A549 (cell line): ENCODE data around the gene SMARCB1.

Experiments used
- EHF ChIP-seq: fragments of 250-450 bp; sonication (Bioruptor Pico); IDR thresholded peaks from 2 replicates; pipeline ENCODE4 v1.5.0; 2020; ENCODE audit warnings: mild to moderate bottlenecking
- EP300 ChIP-seq, 2 experiments: fragments of >200 bp; sonication (Bioruptor Twin); formaldehyde crosslinking; IDR thresholded peaks; 2 replicates in 1 of 2; 3 replicates in 1 of 2; pipeline ENCODE4 v1.6.1; 2016 to 2017
- MYC ChIP-seq: IDR thresholded peaks from 2 replicates; pipeline ENCODE4 v1.6.1; 2012; ENCODE audit warnings: mild to moderate bottlenecking, inconsistent platforms, low read length, improper control_type of control experiment, borderline replicate concordance
- NR3C1 ChIP-seq: fragments of >200 bp; sonication (Bioruptor Twin); formaldehyde crosslinking; IDR thresholded peaks from 3 replicates; pipeline ENCODE4 v1.6.1; 2017
- PBX3 ChIP-seq: IDR thresholded peaks from 2 replicates; pipeline ENCODE4 v1.6.1; 2012
- REST ChIP-seq: fragments of 200-600 bp; sonication (generic); IDR thresholded peaks from 2 replicates; pipeline ENCODE4 v1.6.1; 2016; ENCODE audit warnings: antibody characterized with exemption, mild to moderate bottlenecking, moderate library complexity
- RNF2 ChIP-seq: fragments of 200-600 bp; sonication (generic); IDR thresholded peaks from 2 replicates; pipeline ENCODE4 v1.6.1; 2016; ENCODE audit warnings: low read depth, mild to moderate bottlenecking, antibody characterized with exemption, moderate library complexity, borderline replicate concordance
- SMC3 ChIP-seq: fragments of >200 bp; sonication (Bioruptor Twin); formaldehyde crosslinking; IDR thresholded peaks from 3 replicates; pipeline ENCODE4 v1.6.1; 2018; ENCODE audit warnings: inconsistent platforms

- TF ChIP-seq REST (no peak), MYC (no peak), SMC3 (no peak), EP300 (IDR thresholded peaks at IDR 0.05) (no peak), RNF2 (no peak), EHF (no peak), PBX3 (no peak), NR3C1 (no peak)
These were observed 44.1 kb upstream of the SMARCB1 start for GRCh38 chr22:23742505-23743264.
